HCT116 (cell line): ENCODE data around the gene SNX10. TPM values are rescaled to one million over a fixed set of nuclear protein-coding genes. Genes with fewer than 3 reads are reported as not detected.

Experiments
- ATAC-seq: fragments of 200-7000 bp; cut with Tn5 transposase; 2 replicates; pipeline ENCODE4 v1.9.1; 2020; ENCODE audit warnings: mild to moderate bottlenecking, moderate library complexity
- BruUV-seq: library from RNA; stranded (reverse); fragments of 400-500 nt; replicated peaks from 2 replicates; lab custom pipeline; 2021; lab: Mats Ljungman, UMichigan
- CTCF ChIA-PET: fragments of 300-600 bp; sonication (Branson Sonifier 250); formaldehyde crosslinking; loops from one replicate; lab custom pipeline; 2021; ENCODE audit warnings: antibody characterized with exemption; lab: Charles Lee
- POLR2A ChIA-PET: fragments of 300-600, 350-600 bp; sonication (Branson Sonifier 250); formaldehyde crosslinking; loops from one replicate; lab custom pipeline; 2021; ENCODE audit warnings: antibody characterized with exemption; lab: Charles Lee
- RAD21 ChIA-PET, 2 experiments: fragments of 300-600 bp; sonication (Branson Sonifier 250); formaldehyde crosslinking; loops; one replicate each; lab custom pipeline; 2023; ENCODE audit warnings: low total read pairs in 2 of 2; ENCODE audit not compliant: uncharacterized antibody in 2 of 2, unreplicated experiment in 2 of 2, low non-redundant PET in 1 of 2; lab: Charles Lee
- DNase-seq: peaks from one replicate; pipeline ENCODE4 v3.0.0-alpha.2; 2010; ENCODE audit warnings: low read depth, low spot score
- H2AFZ ChIP-seq: fragments of 200-600 bp; shearing (Covaris generic), sonication (generic); 2 replicates; pipeline ENCODE4 v1.6.1; 2017; ENCODE audit warnings: low read depth, mixed run types, mixed read lengths, antibody characterized with exemption, low read length; ENCODE audit not compliant: poor library complexity, severe bottlenecking
- H3K27ac ChIP-seq: 2 replicates; pipeline ENCODE4 v1.5.1; 2012; ENCODE audit warnings: low read depth, low read length
- H3K27me3 ChIP-seq: fragments of 200-600 bp; sonication (generic); 2 replicates; pipeline ENCODE4 v1.6.1; 2016; ENCODE audit warnings: mixed run types, low read length, mixed read lengths; ENCODE audit not compliant: insufficient read depth
- H3K36me3 ChIP-seq, 2 experiments: fragments of 200-500 bp in 1 of 2; fragments of 200-600 bp in 1 of 2; sonication (Bioruptor generic) in 1 of 2; sonication (generic) in 1 of 2; 2 replicates each; pipeline versions ENCODE4 v1.5.1 to v1.6.1; 2014 to 2016; ENCODE audit warnings: low read length in 2 of 2, inconsistent platforms in 1 of 2, mixed read lengths in 1 of 2, mixed run types in 1 of 2; ENCODE audit not compliant: insufficient read depth in 2 of 2, control insufficient read depth in 1 of 2
- H3K4me1 ChIP-seq, 2 experiments: fragments of 200-600 bp in 1 of 2; sonication (generic) in 1 of 2; 2 replicates each; pipeline versions ENCODE4 v1.5.1 to v1.6.1; 2012 to 2017; ENCODE audit warnings: low read length in 2 of 2, inconsistent platforms in 1 of 2, mild to moderate bottlenecking in 1 of 2, mixed read lengths in 1 of 2, mixed run types in 1 of 2, moderate library complexity in 1 of 2; ENCODE audit not compliant: insufficient read depth in 2 of 2, control insufficient read depth in 1 of 2
- H3K4me2 ChIP-seq: fragments of 200-600 bp; sonication (generic); 2 replicates; pipeline ENCODE4 v1.6.1; 2017; ENCODE audit warnings: mixed run types, low read length, mixed read lengths
- H3K4me3 ChIP-seq, 2 experiments: fragments of 200-600 bp in 1 of 2; sonication (generic) in 1 of 2; replicated peaks in 1 of 2; 2 replicates each; pipeline ENCODE4 v1.5.1; 2011 to 2016; ENCODE audit warnings: low read length in 2 of 2, control low read depth in 1 of 2, low read depth in 1 of 2, mild to moderate bottlenecking in 1 of 2, mixed read lengths in 1 of 2, mixed run types in 1 of 2
- H3K79me2 ChIP-seq: fragments of 200-600 bp; sonication (generic); 2 replicates; pipeline ENCODE4 v1.6.1; 2017; ENCODE audit warnings: mild to moderate bottlenecking, mixed run types, low read length, moderate library complexity, mixed read lengths; ENCODE audit not compliant: insufficient read depth
- H3K9ac ChIP-seq: fragments of 200-600 bp; sonication (generic); 2 replicates; pipeline ENCODE4 v1.6.1; 2016; ENCODE audit warnings: low read length, mixed read lengths
- H3K9me2 ChIP-seq: fragments of 200-600 bp; sonication (generic), shearing (Covaris generic); 2 replicates; pipeline ENCODE4 v1.6.1; 2017; ENCODE audit warnings: mixed run types, mild to moderate bottlenecking, moderate library complexity; ENCODE audit not compliant: insufficient read depth
- H3K9me3 ChIP-seq, 2 experiments: fragments of 200-500 bp in 1 of 2; fragments of 200-600 bp in 1 of 2; sonication (Bioruptor generic) in 1 of 2; sonication (generic) in 1 of 2; 2 replicates each; pipeline ENCODE4 v1.6.1; 2014 to 2017; ENCODE audit warnings: low read length in 2 of 2, mixed read lengths in 2 of 2, inconsistent platforms in 1 of 2, low read depth in 1 of 2, mild to moderate bottlenecking in 1 of 2, mixed run types in 1 of 2, moderate library complexity in 1 of 2; ENCODE audit not compliant: control insufficient read depth in 1 of 2, insufficient read depth in 1 of 2
- H4K20me1 ChIP-seq: fragments of 200-600 bp; sonication (generic), shearing (Covaris generic); 2 replicates; pipeline ENCODE4 v1.6.1; 2017; ENCODE audit warnings: mixed run types, mild to moderate bottlenecking, moderate library complexity; ENCODE audit not compliant: insufficient read depth
- ATF3 ChIP-seq: IDR thresholded peaks from 2 replicates; pipeline ENCODE4 v1.6.1; 2012
- CTCF ChIP-seq, 3 experiments: fragments of 200-600 bp in 1 of 3; sonication (generic) in 1 of 3; IDR thresholded peaks in 2 of 3; conservative IDR thresholded peaks in 1 of 3; 2 replicates each; pipeline ENCODE4 v1.5.1; 2012 to 2017; ENCODE audit warnings: low read depth in 2 of 3, low read length in 2 of 3, antibody characterized with exemption in 1 of 3, borderline replicate concordance in 1 of 3, control low read depth in 1 of 3, mild to moderate bottlenecking in 1 of 3, mixed read lengths in 1 of 3, mixed run types in 1 of 3, moderate library complexity in 1 of 3; ENCODE audit not compliant: insufficient read depth in 1 of 3
- EZH2 ChIP-seq: fragments of 200-600 bp; sonication (generic); IDR thresholded peaks from 2 replicates; pipeline ENCODE4 v1.6.1; 2017; ENCODE audit warnings: antibody characterized with exemption, mixed run types
- FOSL1 ChIP-seq: IDR thresholded peaks from 2 replicates; pipeline ENCODE4 v1.6.1; 2012; ENCODE audit warnings: low read depth
- RAD21 ChIP-seq: IDR thresholded peaks from 2 replicates; pipeline ENCODE4 v1.6.1; 2012; ENCODE audit warnings: low read depth, mild to moderate bottlenecking
- SRF ChIP-seq: IDR thresholded peaks from 2 replicates; pipeline ENCODE4 v1.6.1; 2012; ENCODE audit warnings: low read depth
- ZFX ChIP-seq: fragments of 450-650 bp; IDR thresholded peaks from 2 replicates; pipeline ENCODE4 v1.6.1; 2017
- intact Hi-C: fragments of 100-400 bp; cut with micrococcal nuclease; formaldehyde crosslinking; loops from 2 replicates; pipeline ENCODE4 v1.10.0; 2022
- total RNA-seq: library from RNA; stranded (reverse); gene quantifications from one replicate; pipeline ENCODE4 v1.2.1, GENCODE V29; 2021; ENCODE audit not compliant: unreplicated experiment

SNX10 gene
- total RNA-seq, 1 experiment from 2014 or later = 26.9 TPM

GRCh38 chr7:26356229-26356628 is 64.6 kb downstream of the SNX10 start (continued):
- TF ChIP-seq CTCF (IDR thresholded peaks at IDR 0.05 in 2 of 3, conservative IDR thresholded peaks at IDR 0.05 in 1 of 3; ENCODE audit: borderline replicate concordance in 1 of 3, insufficient read depth in 1 of 3, low read depth in 2 of 3, low read length in 2 of 3) (no peak), FOSL1 (no peak), RAD21 (no peak), ATF3 (no peak)

GRCh38 chr7:26356929-26357798 is 65.5 kb downstream of the SNX10 start:
- ATAC-seq = no peak
- intact Hi-C loops = no loop called here
- POLR2A ChIA-PET = no interaction called here

More at GRCh38 chr7:26356929-26357798, 65.5 kb downstream of the SNX10 start:
- Histone ChIP-seq H3K4me1 (no peaks in the 10 kb centered on the region), H3K9me3 (no peaks in the 10 kb centered on the region), H2AFZ (no peak overlapping the region), H3K27ac (no peak overlapping the region), H3K9me2 (no peaks in the 10 kb centered on the region), H3K36me3 (no peaks in the 10 kb centered on the region), H3K4me2 (no peak overlapping the region), H3K79me2 (no peaks in the 10 kb centered on the region), H3K27me3 (no peaks in the 10 kb centered on the region), H3K9ac (no peak overlapping the region), H4K20me1 (no peaks in the 10 kb centered on the region), H3K4me3 (no peak overlapping the region)
- CTCF ChIA-PET = interaction anchor here (2.0 kb wide), 1 partner anchor 8 kb away, joined by 9 read pairs; no protein-coding TSS in a partner anchor
- TF ChIP-seq EZH2 = no peak
- TF ChIP-seq ZFX = no peak
- TF ChIP-seq ATF3 = no peak
- no peak for TF ChIP-seq SRF
- RAD21 ChIA-PET = no interaction called here
- no peak for DNase-seq
- no TSS peak for BruUV-seq
